ENCODE results near the gene AGPS.

AGPS gene

GRCh38 chr2:177554365-177554764, 161.8 kb downstream of the AGPS start:
- no peak for DNase-seq

- DNase-seq = no peak
Observed at GRCh38 chr2:177556153-177556552, 163.6 kb downstream of the AGPS start.

- DNase-seq = no peak
Observed at GRCh38 chr2:177557794-177558193, 165.2 kb downstream of the AGPS start.

- DNase-seq = no peak
Observed at GRCh38 chr2:177559638-177560037, 167.1 kb downstream of the AGPS start.

GRCh38 chr2:177568390-177568789, 175.8 kb downstream of the AGPS start:
- DNase-seq = no peak

GRCh38 chr2:177568893-177569292, 176.3 kb downstream of the AGPS start:
- DNase-seq = no peak

- no peak for DNase-seq
Observed at GRCh38 chr2:177572236-177572671, 179.7 kb downstream of the AGPS start.

GRCh38 chr2:177573120-177573519, 180.5 kb downstream of the AGPS start:
- DNase-seq = no peak

GRCh38 chr2:177574356-177574755, 181.8 kb downstream of the AGPS start:
- no peak for DNase-seq

- DNase-seq = no peak
Observed at GRCh38 chr2:177575358-177575757, 182.8 kb downstream of the AGPS start.

- no peak for DNase-seq
Observed at GRCh38 chr2:177577075-177577474, 184.5 kb downstream of the AGPS start.

GRCh38 chr2:177578454-177578853, 185.9 kb downstream of the AGPS start:
- DNase-seq = no peak

GRCh38 chr2:177579486-177580036, 187.0 kb downstream of the AGPS start:
- no peak for DNase-seq

- no peak for DNase-seq
Observed at GRCh38 chr2:177582000-177582399, 189.4 kb downstream of the AGPS start.

- DNase-seq = peak; percentile 9
Observed at GRCh38 chr2:177584030-177584692, 191.6 kb downstream of the AGPS start.

- no peak for DNase-seq
Observed at GRCh38 chr2:177585234-177585863, 192.8 kb downstream of the AGPS start.

GRCh38 chr2:177586154-177586553, 193.6 kb downstream of the AGPS start:
- no peak for DNase-seq

- no peak for DNase-seq
Observed at GRCh38 chr2:177587371-177587770, 194.8 kb downstream of the AGPS start.

- DNase-seq = no peak
Observed at GRCh38 chr2:177588671-177589070, 196.1 kb downstream of the AGPS start.

GRCh38 chr2:177589186-177589585, 196.6 kb downstream of the AGPS start:
- no peak for DNase-seq

- DNase-seq = no peak
Observed at GRCh38 chr2:177592397-177592796, 199.8 kb downstream of the AGPS start.

GRCh38 chr2:177592945-177593344, 200.4 kb downstream of the AGPS start:
- DNase-seq = no peak

GRCh38 chr2:177593402-177593801, 200.8 kb downstream of the AGPS start:
- DNase-seq = no peak
